A549 (cell line): ENCODE measurements around the gene STARD13. TPM values are rescaled to one million over a fixed set of nuclear protein-coding genes. Genes with fewer than 3 reads are reported as not detected.
A peak's percentile ranks its signal among the peaks of the same experiment; 100 is the strongest.

Source experiments
- ATAC-seq, 2 experiments: fragments of 200-7000 bp in 1 of 2; fragments of >200 bp in 1 of 2; cut with Nextera tagmentation in 1 of 2; cut with Tn5 transposase in 1 of 2; 3 replicates each; pipeline versions ENCODE4 v1.8.0 to v1.9.1; 2018 to 2020; ENCODE audit warnings: mild to moderate bottlenecking in 1 of 2, moderate library complexity in 1 of 2
- CTCF ChIA-PET: fragments of 300-600 bp; sonication (Branson Sonifier 250); formaldehyde crosslinking; extraction: SDS; loops from one replicate; lab custom pipeline; 2021; ENCODE audit warnings: antibody characterized with exemption, inconsistent platforms; lab: Yijun Ruan, JAX
- POLR2A ChIA-PET: fragments of 350-600 bp; formaldehyde crosslinking; extraction: SDS; loops from one replicate; lab custom pipeline; 2021; ENCODE audit warnings: antibody characterized with exemption, inconsistent platforms; lab: Yijun Ruan, JAX
- DNase-seq, 2 experiments: peaks; one replicate each; pipeline versions ENCODE4 v3.0.0 to v3.0.0-alpha.2; 2011 to 2016; ENCODE audit warnings: low read depth in 1 of 2, low spot score in 1 of 2
- FAIRE-seq: peaks from 2 replicates; lab custom pipeline; 2011; peaks lifted over from hg19 to GRCh38; lab: Jason Lieb, UNC
- H3K27ac ChIP-seq, 2 experiments: fragments of >200 bp; sonication (Bioruptor Twin); formaldehyde crosslinking; 3 replicates each; pipeline ENCODE4 v1.5.1; 2016 to 2017
- H3K4me1 ChIP-seq: fragments of >200 bp; sonication (Bioruptor Twin); formaldehyde crosslinking; 3 replicates; pipeline ENCODE4 v1.6.1; 2016
- H3K4me2 ChIP-seq: fragments of >200 bp; sonication (Bioruptor Twin); formaldehyde crosslinking; 3 replicates; pipeline ENCODE4 v1.6.1; 2016
- H3K4me3 ChIP-seq: fragments of >200 bp; sonication (Bioruptor Twin); formaldehyde crosslinking; 3 replicates; pipeline ENCODE4 v1.5.1; 2016
- H3K9me3 ChIP-seq: fragments of >200 bp; sonication (Bioruptor Twin); formaldehyde crosslinking; 3 replicates; pipeline ENCODE4 v1.6.1; 2016
- ATOH8 ChIP-seq: fragments of 250-450 bp; sonication (Bioruptor Pico); IDR thresholded peaks from 2 replicates; pipeline ENCODE4 v1.5.0; 2020; ENCODE audit warnings: low read depth, mild to moderate bottlenecking, moderate library complexity
- CBX2 ChIP-seq: fragments of 200-600 bp; sonication (generic); IDR thresholded peaks from 2 replicates; pipeline ENCODE4 v1.6.1; 2016; ENCODE audit warnings: low read depth, mild to moderate bottlenecking, borderline replicate concordance
- CEBPB ChIP-seq, 2 experiments: fragments of >200 bp in 1 of 2; sonication (Bioruptor Twin) in 1 of 2; formaldehyde crosslinking in 1 of 2; IDR thresholded peaks; 2 replicates each; pipeline ENCODE4 v1.6.1; 2012 to 2016
- CHD2 ChIP-seq: fragments of 150-350 bp; IDR thresholded peaks from 2 replicates; pipeline ENCODE4 v1.6.1; 2014; ENCODE audit warnings: low read length; ENCODE audit not compliant: partially characterized antibody
- CHD4 ChIP-seq: fragments of 200-600 bp; sonication (generic); IDR thresholded peaks from 2 replicates; pipeline ENCODE4 v1.6.1; 2016; ENCODE audit warnings: antibody characterized with exemption, mild to moderate bottlenecking, borderline replicate concordance
- CTCF ChIP-seq: fragments of >200 bp; sonication (Bioruptor Twin); formaldehyde crosslinking; IDR thresholded peaks from 3 replicates; pipeline ENCODE4 v1.5.1; 2016
- E2F6 ChIP-seq: IDR thresholded peaks from 2 replicates; pipeline ENCODE4 v1.6.1; 2012; ENCODE audit warnings: low read depth, borderline replicate concordance
- ESRRA ChIP-seq: fragments of 150-350 bp; IDR thresholded peaks from 2 replicates; pipeline ENCODE4 v1.6.1; 2014; ENCODE audit warnings: mild to moderate bottlenecking, low read length, borderline replicate concordance
- FOXS1 ChIP-seq: fragments of 250-450 bp; sonication (Bioruptor Pico); IDR thresholded peaks from 2 replicates; pipeline ENCODE4 v1.5.0; 2020; ENCODE audit warnings: mild to moderate bottlenecking, moderate library complexity
- HDAC2 ChIP-seq: fragments of 200-600 bp; sonication (generic); IDR thresholded peaks from 2 replicates; pipeline ENCODE4 v1.6.1; 2016
- HOXB13 ChIP-seq: fragments of 250-450 bp; sonication (Bioruptor Pico); IDR thresholded peaks from 2 replicates; pipeline ENCODE4 v1.5.0; 2020; ENCODE audit warnings: low read depth, mild to moderate bottlenecking, moderate library complexity
- HOXB5 ChIP-seq: fragments of 250-450 bp; sonication (Bioruptor Pico); IDR thresholded peaks from 2 replicates; pipeline ENCODE4 v1.5.0; 2020; ENCODE audit warnings: mild to moderate bottlenecking, moderate library complexity
- NPAS2 ChIP-seq: fragments of 250-450 bp; sonication (Bioruptor Pico); IDR thresholded peaks from 2 replicates; pipeline ENCODE4 v1.8.0; 2022; ENCODE audit warnings: mild to moderate bottlenecking, moderate library complexity, borderline replicate concordance
- NR3C1 ChIP-seq: fragments of >200 bp; sonication (Bioruptor Twin); formaldehyde crosslinking; IDR thresholded peaks from 3 replicates; pipeline ENCODE4 v1.6.1; 2017
- POLR2AphosphoS2 ChIP-seq: conservative IDR thresholded peaks from 2 replicates; pipeline ENCODE4 v1.6.1; 2012; ENCODE audit warnings: low read length, improper control_type of control experiment, inconsistent platforms
- RAD21 ChIP-seq, 2 experiments: fragments of >200 bp in 1 of 2; sonication (Bioruptor Twin) in 1 of 2; formaldehyde crosslinking in 1 of 2; IDR thresholded peaks in 1 of 2; conservative IDR thresholded peaks in 1 of 2; 2 replicates in 1 of 2; 3 replicates in 1 of 2; pipeline ENCODE4 v1.6.1; 2012 to 2018; ENCODE audit warnings: inconsistent platforms in 1 of 2
- RARB ChIP-seq: fragments of 250-450 bp; sonication (Bioruptor Pico); IDR thresholded peaks from 2 replicates; pipeline ENCODE4 v1.8.0; 2021; ENCODE audit warnings: mild to moderate bottlenecking, moderate library complexity
- REST ChIP-seq: fragments of 200-600 bp; sonication (generic); IDR thresholded peaks from 2 replicates; pipeline ENCODE4 v1.6.1; 2016; ENCODE audit warnings: antibody characterized with exemption, mild to moderate bottlenecking, moderate library complexity
- RFX5 ChIP-seq: fragments of 450-650 bp; IDR thresholded peaks from 2 replicates; pipeline ENCODE4 v1.7.1; 2014; ENCODE audit warnings: antibody characterized with exemption, mild to moderate bottlenecking, moderate library complexity
- SMC3 ChIP-seq: fragments of >200 bp; sonication (Bioruptor Twin); formaldehyde crosslinking; IDR thresholded peaks from 3 replicates; pipeline ENCODE4 v1.6.1; 2018; ENCODE audit warnings: inconsistent platforms
- SREBF2 ChIP-seq: fragments of 450-650 bp; IDR thresholded peaks from 2 replicates; pipeline ENCODE4 v1.6.1; 2014; ENCODE audit warnings: mild to moderate bottlenecking, moderate library complexity
- USF2 ChIP-seq: fragments of 450-650 bp; IDR thresholded peaks from 2 replicates; pipeline ENCODE4 v1.6.1; 2014; ENCODE audit warnings: antibody characterized with exemption
- ZNF302 ChIP-seq: fragments of 250-450 bp; sonication (Bioruptor Pico); IDR thresholded peaks from 2 replicates; pipeline ENCODE4 v1.9.0; 2021; ENCODE audit warnings: inconsistent platforms, mild to moderate bottlenecking, moderate library complexity
- ZSCAN20 ChIP-seq: fragments of 250-450 bp; sonication (Bioruptor Pico); IDR thresholded peaks from 2 replicates; pipeline ENCODE4 v1.8.0; 2022; ENCODE audit warnings: mild to moderate bottlenecking, moderate library complexity
- WGBS: methylation state at CpG from one replicate; pipeline ENCODE4 v1.1.6; 2017; ENCODE audit errors: missing lambda C conversion rate; 5-methylcytosine and 5-hydroxymethylcytosine counted together
- polyA plus RNA-seq, 4 experiments: library from polyadenylated mRNA; depleted of rRNA in 3 of 4; stranded (reverse); fragments of >200 nt; fragmentation: RNase III in 1 of 4; extraction: RNeasy Plus Mini Kit Qiagen cat#74134 plus additional on column Dnase treatment in 1 of 4; gene quantifications; 2 replicates in 3 of 4; 3 replicates in 1 of 4; pipeline ENCODE4 v1.2.3, GENCODE V29; 2011 to 2017

Gene STARD13
- polyA plus RNA-seq, 2 of the 4 experiments (the other 2 are of a cell fraction) = 2.4 to 2.8 TPM

GRCh38 chr13:33228648-33229445, 56.7 kb downstream of the STARD13 start:
- ATAC-seq = peak in 1 of 2 experiments; percentile 65; a peak in 2 of 6 replicates
- TF ChIP-seq SMC3 = peak; percentile 83
- TF ChIP-seq NPAS2 = no peak
- TF ChIP-seq E2F6 = no peak
- TF ChIP-seq ZNF302 (CRISPR knock-in tag) = no peak
- peak; percentile 84 to 85 for TF ChIP-seq RAD21 (conservative IDR thresholded peaks at IDR 0.05 in 1 of 2, IDR thresholded peaks at IDR 0.05 in 1 of 2)
- TF ChIP-seq CHD2 = no peak
- peak; percentile 80 for TF ChIP-seq CTCF
- POLR2A ChIA-PET = interaction anchor here (1.3 to 1.7 kb wide), 2 partner anchors 56 to 314 kb away, joined by 3 to 4 read pairs; partner anchors contain the start of gene STARD13
- FAIRE-seq = no peak
- H3K4me3 ChIP-seq = no peak overlapping the region
- peak; percentile 27 to 28 for DNase-seq
- peak overlapping the region; percentile 42 to 64; a peak in 4 of 6 replicates for H3K27ac ChIP-seq
- CTCF ChIA-PET = interaction anchor here (0.7 to 3.3 kb wide), 21 partner anchors 9 to 314 kb away, joined by 3 to 12 read pairs (median 3); partner anchors contain the start of gene STARD13
- H3K9me3 ChIP-seq = no peaks in the 10 kb centered on the region
- peak overlapping the region; percentile 39; the same call in 1 of the 3 replicates for H3K4me2 ChIP-seq
- H3K4me1 ChIP-seq = peaks cover 22% of the 10 kb centered on the region
- 44% methylated on average over 12 of the region's 12 CpGs for WGBS

GRCh38 chr13:33227927-33228647, 57.5 kb downstream of the STARD13 start:
- DNase-seq (no peak), FAIRE-seq (no peak), ATAC-seq (no peak; a peak in 1 of 6 replicates)
- peak overlapping the region; percentile 39; the same call in 1 of the 3 replicates for H3K4me2 ChIP-seq
- ChIA-PET CTCF (interaction anchor here (0.6 to 3.3 kb wide), 27 partner anchors 9 to 642 kb away, joined by 3 to 12 read pairs (median 3); partner anchors contain the start of gene PDS5B), POLR2A (interaction anchor here (1.3 to 1.7 kb wide), 2 partner anchors 57 to 315 kb away, joined by 3 to 4 read pairs; partner anchors contain the start of gene STARD13)
- no peak overlapping the region for H3K4me3 ChIP-seq
- H3K27ac ChIP-seq = peak overlapping the region; percentile 26 to 42; a peak in 2 of 6 replicates
- peaks cover 22% of the 10 kb centered on the region for H3K4me1 ChIP-seq
- 91% methylated on average over 7 of the region's 7 CpGs for WGBS
- H3K9me3 ChIP-seq = no peaks in the 10 kb centered on the region
- TF ChIP-seq ATOH8 (CRISPR knock-in tag) (no peak), SREBF2 (no peak), CBX2 (no peak), HOXB13 (CRISPR knock-in tag) (no peak), POLR2AphosphoS2 (no peak), CHD4 (no peak), ESRRA (no peak), FOXS1 (CRISPR knock-in tag) (no peak), ZSCAN20 (CRISPR knock-in tag) (no peak)

- POLR2A ChIA-PET = no interaction called here
- Histone ChIP-seq H3K4me3 (no peak overlapping the region), H3K4me2 (no peak overlapping the region), H3K9me3 (no peaks in the 10 kb centered on the region), H3K27ac (no peak overlapping the region), H3K4me1 (peaks cover 10% of the 10 kb centered on the region)
- no peak for FAIRE-seq
- CTCF ChIA-PET = interaction anchor here (1.2 to 1.7 kb wide), 2 partner anchors 87 to 318 kb away, joined by 3 to 6 read pairs; no protein-coding TSS in a partner anchor
- DNase-seq = no peak
- 91% methylated on average over 3 of the region's 3 CpGs for WGBS
- no peak for ATAC-seq
- no peak for TF ChIP-seq CEBPB (IDR thresholded peaks at IDR 0.05)
- TF ChIP-seq RARB (CRISPR knock-in tag) = no peak
- TF ChIP-seq HDAC2 = no peak
- no peak for TF ChIP-seq RFX5
- TF ChIP-seq USF2 = no peak
- TF ChIP-seq NR3C1 = no peak
- no peak for TF ChIP-seq HOXB5
- no peak for TF ChIP-seq REST
Measured at GRCh38 chr13:33224686-33225085, 60.9 kb downstream of the STARD13 start.
